Measurements from ENCODE around the gene BPIFB1. TPM values are rescaled to one million over a fixed set of nuclear protein-coding genes. Genes with fewer than 3 reads are reported as not detected.

Gene BPIFB1
- total and polyA plus RNA-seq, 2 of the 8 experiments (the other 6 are each of a cell fraction or from before 2014, with no cell fraction given), result not detected

DNA sequence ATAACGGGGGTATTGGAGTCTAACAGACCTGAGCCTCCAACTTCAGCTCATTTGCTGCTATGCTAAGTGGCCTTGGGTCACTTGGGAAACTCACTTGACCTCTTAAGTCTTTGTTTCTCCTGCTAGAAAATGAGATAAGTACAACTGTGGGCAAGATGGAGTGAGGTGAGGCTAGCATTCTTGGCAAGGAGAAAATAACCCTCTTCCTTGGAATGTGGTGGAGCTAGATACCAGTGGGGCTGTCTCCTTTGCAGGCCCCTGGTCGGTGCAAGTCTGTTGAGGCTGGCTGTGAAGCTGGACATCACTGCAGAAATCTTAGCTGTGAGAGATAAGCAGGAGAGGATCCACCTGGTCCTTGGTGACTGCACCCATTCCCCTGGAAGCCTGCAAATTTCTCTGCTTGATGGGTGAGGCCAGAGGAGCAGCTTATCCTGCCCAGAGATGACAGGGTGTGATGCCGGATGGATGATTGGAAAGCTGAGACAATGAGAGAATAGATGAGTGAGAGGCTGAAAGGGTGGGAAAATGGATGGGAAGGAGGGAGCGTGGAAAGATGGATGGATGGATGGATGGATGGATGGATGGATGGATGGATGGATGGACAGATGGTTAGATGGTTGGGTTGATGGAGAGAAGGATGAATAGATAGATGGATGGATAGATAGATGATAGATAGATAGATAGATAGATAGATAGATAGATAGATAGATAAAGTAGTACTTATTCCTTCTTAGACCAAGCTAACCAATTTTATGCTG is 42.9 kb upstream of the BPIFB1 start:
- H3K27ac ChIP-seq (ENCODE audit: low read depth, low read length), result no peak overlapping the region
- peaks cover 3% of the 10 kb centered on the region; the same call in 1 of the 2 replicates for H3K23me2 ChIP-seq (ENCODE audit: low read depth, low read length)
- H2BK15ac ChIP-seq (ENCODE audit: low read length), result no peak overlapping the region
- no peak overlapping the region for H2BK20ac ChIP-seq (ENCODE audit: low read length)
- ChIA-PET CTCF (ENCODE audit: partially characterized antibody) (interaction anchor here (0.7 to 1.2 kb wide), 6 partner anchors 19 to 264 kb away, joined by 3 to 5 read pairs (median 3); no protein-coding TSS in a partner anchor), POLR2A (ENCODE audit: partially characterized antibody) (no interaction called here)
- H4K91ac ChIP-seq (replicated peaks; ENCODE audit: insufficient read length, low read length), result no peak overlapping the region
- H4K20me1 ChIP-seq (replicated peaks in 1 of 2; ENCODE audit: control insufficient read depth in 1 of 2, insufficient read depth in 2 of 2, low read length in 2 of 2), result no peaks in the 10 kb centered on the region
- H3K4me1 ChIP-seq (replicated peaks in 1 of 4; ENCODE audit: control insufficient read depth in 3 of 4, insufficient read depth in 4 of 4, low read length in 3 of 4), result no peaks in the 10 kb centered on the region
- no peak overlapping the region for H3K23ac ChIP-seq (ENCODE audit: insufficient read length)
- no peak overlapping the region for H4K8ac ChIP-seq (ENCODE audit: extremely low read depth, insufficient read depth, low read length)
- no peaks in the 10 kb centered on the region for H3K9me3 ChIP-seq (ENCODE audit: insufficient read depth in 2 of 2, low read depth in 1 of 2, low read length in 1 of 2)
- FAIRE-seq, result no peak
- 96 to 100% methylated on average over 1 to 4 of the region's 4 CpGs for WGBS, 2 experiments (ENCODE audit: extremely low coverage in 1 of 2, insufficient coverage in 1 of 2, insufficient read length in 1 of 2, insufficient replicate concordance in 2 of 2, low coverage in 1 of 2, low lambda C conversion rate in 2 of 2, missing lambda C conversion rate in 1 of 2)
- no peak overlapping the region for H3K9ac ChIP-seq (replicated peaks in 1 of 4; ENCODE audit: extremely low read depth in 1 of 4, low read depth in 3 of 4, low read length in 3 of 4)
- H2BK12ac ChIP-seq (ENCODE audit: low read depth, low read length), result no peak overlapping the region
- no peak overlapping the region for H3K56ac ChIP-seq (replicated peaks; ENCODE audit: insufficient read length, low read depth, low read length)
- H2AK5ac ChIP-seq (ENCODE audit: low read depth, low read length), result no peak overlapping the region
- no peaks in the 10 kb centered on the region for H3K36me3 ChIP-seq (ENCODE audit: control insufficient read depth in 2 of 4, insufficient read depth in 4 of 4, low read length in 3 of 4)
- no peak for DNase-seq (ENCODE audit: low read depth in 1 of 2, low spot score in 2 of 2)
- no peak overlapping the region for H3K14ac ChIP-seq (ENCODE audit: insufficient read length)
- no peak overlapping the region for H4K5ac ChIP-seq (ENCODE audit: insufficient read length, low read depth, low read length)
- no peak overlapping the region for H3K18ac ChIP-seq (ENCODE audit: extremely low read depth, low read length)
- no peak overlapping the region for H2BK120ac ChIP-seq (replicated peaks; ENCODE audit: low read depth, low read length)
- no peaks in the 10 kb centered on the region for H3K27me3 ChIP-seq (replicated peaks in 1 of 4; ENCODE audit: control insufficient read depth in 3 of 4, extremely low read depth in 1 of 4, insufficient read depth in 3 of 4, low read length in 3 of 4)
- no peak overlapping the region for H3K4ac ChIP-seq (replicated peaks; ENCODE audit: insufficient read length, low read depth, low read length)
- H3K4me3 ChIP-seq (ENCODE audit: extremely low read depth in 1 of 4, insufficient read depth in 2 of 4, low read depth in 3 of 4, low read length in 4 of 4), result no peak overlapping the region
- no peak overlapping the region for H3K4me2 ChIP-seq (ENCODE audit: insufficient read depth in 1 of 2, low read depth in 2 of 2, low read length in 2 of 2)
- H2AFZ ChIP-seq (ENCODE audit: low read length), result no peak overlapping the region
- H2BK5ac ChIP-seq (ENCODE audit: low read depth, low read length), result no peak overlapping the region
- no peaks in the 10 kb centered on the region for H3K79me1 ChIP-seq (ENCODE audit: low read depth, low read length)
- H3K79me2 ChIP-seq (ENCODE audit: control insufficient read depth in 1 of 2, insufficient read depth in 2 of 2, low read length in 2 of 2), result no peaks in the 10 kb centered on the region
- no peak for TF ChIP-seq CREB1 (IDR thresholded peaks at IDR 0.05)
- no peak for TF ChIP-seq BCL11A (IDR thresholded peaks at IDR 0.05; ENCODE audit: low read depth in 2 of 2, low read length in 2 of 2)
- TF ChIP-seq, protein P1, sequence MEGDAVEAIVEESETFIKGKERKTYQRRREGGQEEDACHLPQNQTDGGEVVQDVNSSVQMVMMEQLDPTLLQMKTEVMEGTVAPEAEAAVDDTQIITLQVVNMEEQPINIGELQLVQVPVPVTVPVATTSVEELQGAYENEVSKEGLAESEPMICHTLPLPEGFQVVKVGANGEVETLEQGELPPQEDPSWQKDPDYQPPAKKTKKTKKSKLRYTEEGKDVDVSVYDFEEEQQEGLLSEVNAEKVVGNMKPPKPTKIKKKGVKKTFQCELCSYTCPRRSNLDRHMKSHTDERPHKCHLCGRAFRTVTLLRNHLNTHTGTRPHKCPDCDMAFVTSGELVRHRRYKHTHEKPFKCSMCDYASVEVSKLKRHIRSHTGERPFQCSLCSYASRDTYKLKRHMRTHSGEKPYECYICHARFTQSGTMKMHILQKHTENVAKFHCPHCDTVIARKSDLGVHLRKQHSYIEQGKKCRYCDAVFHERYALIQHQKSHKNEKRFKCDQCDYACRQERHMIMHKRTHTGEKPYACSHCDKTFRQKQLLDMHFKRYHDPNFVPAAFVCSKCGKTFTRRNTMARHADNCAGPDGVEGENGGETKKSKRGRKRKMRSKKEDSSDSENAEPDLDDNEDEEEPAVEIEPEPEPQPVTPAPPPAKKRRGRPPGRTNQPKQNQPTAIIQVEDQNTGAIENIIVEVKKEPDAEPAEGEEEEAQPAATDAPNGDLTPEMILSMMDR (IDR thresholded peaks at IDR 0.05; ENCODE audit: control extremely low read depth in 1 of 3, insufficient read depth in 1 of 3, low read depth in 1 of 3, low read length in 3 of 3), result no peak
- TF ChIP-seq NRF1 (IDR thresholded peaks at IDR 0.05; ENCODE audit: low read depth, low read length), result no peak
- no peak for TF ChIP-seq FOSL1 (IDR thresholded peaks at IDR 0.05; ENCODE audit: insufficient read depth, low read depth, low read length)
- TF ChIP-seq, protein P2, sequence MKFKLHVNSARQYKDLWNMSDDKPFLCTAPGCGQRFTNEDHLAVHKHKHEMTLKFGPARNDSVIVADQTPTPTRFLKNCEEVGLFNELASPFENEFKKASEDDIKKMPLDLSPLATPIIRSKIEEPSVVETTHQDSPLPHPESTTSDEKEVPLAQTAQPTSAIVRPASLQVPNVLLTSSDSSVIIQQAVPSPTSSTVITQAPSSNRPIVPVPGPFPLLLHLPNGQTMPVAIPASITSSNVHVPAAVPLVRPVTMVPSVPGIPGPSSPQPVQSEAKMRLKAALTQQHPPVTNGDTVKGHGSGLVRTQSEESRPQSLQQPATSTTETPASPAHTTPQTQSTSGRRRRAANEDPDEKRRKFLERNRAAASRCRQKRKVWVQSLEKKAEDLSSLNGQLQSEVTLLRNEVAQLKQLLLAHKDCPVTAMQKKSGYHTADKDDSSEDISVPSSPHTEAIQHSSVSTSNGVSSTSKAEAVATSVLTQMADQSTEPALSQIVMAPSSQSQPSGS (IDR thresholded peaks at IDR 0.05; ENCODE audit: low read length), result no peak
- no peak for TF ChIP-seq SP2 (IDR thresholded peaks at IDR 0.05; ENCODE audit: low read length)

All from H1 (cell line).